A549 (cell line): ENCODE data around the gene AP3B1. TPM values are rescaled to one million over a fixed set of nuclear protein-coding genes. Genes with fewer than 3 reads are reported as not detected.

Experiments
- ATAC-seq, 2 experiments: fragments of 200-7000 bp in 1 of 2; fragments of >200 bp in 1 of 2; cut with Nextera tagmentation in 1 of 2; cut with Tn5 transposase in 1 of 2; 3 replicates each; pipeline versions ENCODE4 v1.8.0 to v1.9.1; 2018 to 2020; ENCODE audit warnings: mild to moderate bottlenecking in 1 of 2, moderate library complexity in 1 of 2
- CTCF ChIA-PET: fragments of 300-600 bp; sonication (Branson Sonifier 250); formaldehyde crosslinking; extraction: SDS; loops from one replicate; lab custom pipeline; 2021; ENCODE audit warnings: antibody characterized with exemption, inconsistent platforms; lab: Yijun Ruan, JAX
- POLR2A ChIA-PET: fragments of 350-600 bp; formaldehyde crosslinking; extraction: SDS; loops from one replicate; lab custom pipeline; 2021; ENCODE audit warnings: antibody characterized with exemption, inconsistent platforms; lab: Yijun Ruan, JAX
- DNase-seq, 2 experiments: peaks; one replicate each; pipeline versions ENCODE4 v3.0.0 to v3.0.0-alpha.2; 2011 to 2016; ENCODE audit warnings: low read depth in 1 of 2, low spot score in 1 of 2
- FAIRE-seq: peaks from 2 replicates; lab custom pipeline; 2011; peaks lifted over from hg19 to GRCh38; lab: Jason Lieb, UNC
- H3K27ac ChIP-seq, 2 experiments: fragments of >200 bp; sonication (Bioruptor Twin); formaldehyde crosslinking; 3 replicates each; pipeline ENCODE4 v1.5.1; 2016 to 2017
- H3K4me1 ChIP-seq: fragments of >200 bp; sonication (Bioruptor Twin); formaldehyde crosslinking; 3 replicates; pipeline ENCODE4 v1.6.1; 2016
- H3K4me2 ChIP-seq: fragments of >200 bp; sonication (Bioruptor Twin); formaldehyde crosslinking; 3 replicates; pipeline ENCODE4 v1.6.1; 2016
- H3K4me3 ChIP-seq: fragments of >200 bp; sonication (Bioruptor Twin); formaldehyde crosslinking; 3 replicates; pipeline ENCODE4 v1.5.1; 2016
- H3K9me3 ChIP-seq: fragments of >200 bp; sonication (Bioruptor Twin); formaldehyde crosslinking; 3 replicates; pipeline ENCODE4 v1.6.1; 2016
- CBX2 ChIP-seq: fragments of 200-600 bp; sonication (generic); IDR thresholded peaks from 2 replicates; pipeline ENCODE4 v1.6.1; 2016; ENCODE audit warnings: low read depth, mild to moderate bottlenecking, borderline replicate concordance
- CEBPB ChIP-seq, 2 experiments: fragments of >200 bp in 1 of 2; sonication (Bioruptor Twin) in 1 of 2; formaldehyde crosslinking in 1 of 2; IDR thresholded peaks; 2 replicates each; pipeline ENCODE4 v1.6.1; 2012 to 2016
- CHD4 ChIP-seq: fragments of 200-600 bp; sonication (generic); IDR thresholded peaks from 2 replicates; pipeline ENCODE4 v1.6.1; 2016; ENCODE audit warnings: antibody characterized with exemption, mild to moderate bottlenecking, borderline replicate concordance
- EHMT2 ChIP-seq: fragments of 200-600 bp; sonication (generic); IDR thresholded peaks from 2 replicates; pipeline ENCODE4 v1.6.1; 2016; ENCODE audit warnings: antibody characterized with exemption, low read depth, mild to moderate bottlenecking, moderate library complexity
- EP300 ChIP-seq, 2 experiments: fragments of >200 bp; sonication (Bioruptor Twin); formaldehyde crosslinking; IDR thresholded peaks; 2 replicates in 1 of 2; 3 replicates in 1 of 2; pipeline ENCODE4 v1.6.1; 2016 to 2017
- FOSB ChIP-seq: fragments of 250-450 bp; sonication (Bioruptor Pico); IDR thresholded peaks from 2 replicates; pipeline ENCODE4 v1.5.0; 2020; ENCODE audit warnings: mild to moderate bottlenecking, moderate library complexity
- FOSL2 ChIP-seq, 2 experiments: fragments of 450-650 bp in 1 of 2; fragments of >200 bp in 1 of 2; sonication (Bioruptor Twin) in 1 of 2; formaldehyde crosslinking; IDR thresholded peaks; 2 replicates each; pipeline versions ENCODE4 v1.5.0 to v1.6.1; 2016 to 2020; ENCODE audit warnings: mild to moderate bottlenecking in 1 of 2, moderate library complexity in 1 of 2
- GATA3 ChIP-seq: IDR thresholded peaks from 2 replicates; pipeline ENCODE4 v1.6.1; 2012; ENCODE audit warnings: borderline replicate concordance
- HDAC2 ChIP-seq: fragments of 200-600 bp; sonication (generic); IDR thresholded peaks from 2 replicates; pipeline ENCODE4 v1.6.1; 2016
- HOXB13 ChIP-seq: fragments of 250-450 bp; sonication (Bioruptor Pico); IDR thresholded peaks from 2 replicates; pipeline ENCODE4 v1.5.0; 2020; ENCODE audit warnings: low read depth, mild to moderate bottlenecking, moderate library complexity
- KDM1A ChIP-seq: fragments of 200-600 bp; sonication (generic); IDR thresholded peaks from 2 replicates; pipeline ENCODE4 v1.6.1; 2016; ENCODE audit warnings: low read depth, mild to moderate bottlenecking
- KDM5A ChIP-seq: fragments of 200-600 bp; sonication (generic); IDR thresholded peaks from 2 replicates; pipeline ENCODE4 v1.6.1; 2016; ENCODE audit warnings: antibody characterized with exemption, mild to moderate bottlenecking
- MAZ ChIP-seq: fragments of 150-350 bp; IDR thresholded peaks from 2 replicates; pipeline ENCODE4 v1.6.1; 2014; ENCODE audit warnings: antibody characterized with exemption, low read depth, low read length, borderline replicate concordance
- MYC ChIP-seq: IDR thresholded peaks from 2 replicates; pipeline ENCODE4 v1.6.1; 2012; ENCODE audit warnings: mild to moderate bottlenecking, inconsistent platforms, low read length, improper control_type of control experiment, borderline replicate concordance
- NR3C1 ChIP-seq: fragments of >200 bp; sonication (Bioruptor Twin); formaldehyde crosslinking; IDR thresholded peaks from 3 replicates; pipeline ENCODE4 v1.6.1; 2017
- PBX3 ChIP-seq: IDR thresholded peaks from 2 replicates; pipeline ENCODE4 v1.6.1; 2012
- POLR2A ChIP-seq: IDR thresholded peaks from 2 replicates; pipeline ENCODE4 v1.6.1; 2012; ENCODE audit warnings: mild to moderate bottlenecking, low read length
- POLR2AphosphoS2 ChIP-seq: conservative IDR thresholded peaks from 2 replicates; pipeline ENCODE4 v1.6.1; 2012; ENCODE audit warnings: low read length, improper control_type of control experiment, inconsistent platforms
- RAD21 ChIP-seq, 2 experiments: fragments of >200 bp in 1 of 2; sonication (Bioruptor Twin) in 1 of 2; formaldehyde crosslinking in 1 of 2; IDR thresholded peaks in 1 of 2; conservative IDR thresholded peaks in 1 of 2; 2 replicates in 1 of 2; 3 replicates in 1 of 2; pipeline ENCODE4 v1.6.1; 2012 to 2018; ENCODE audit warnings: inconsistent platforms in 1 of 2
- RFX5 ChIP-seq: fragments of 450-650 bp; IDR thresholded peaks from 2 replicates; pipeline ENCODE4 v1.7.1; 2014; ENCODE audit warnings: antibody characterized with exemption, mild to moderate bottlenecking, moderate library complexity
- TP53 ChIP-seq: fragments of 250-450 bp; sonication (Bioruptor Pico); IDR thresholded peaks from 2 replicates; pipeline ENCODE4 v1.5.0; 2021; ENCODE audit warnings: mild to moderate bottlenecking, moderate library complexity
- ZFP36 ChIP-seq: fragments of 450-650 bp; IDR thresholded peaks from 2 replicates; pipeline ENCODE4 v1.6.1; 2014; ENCODE audit warnings: borderline replicate concordance; ENCODE audit not compliant: partially characterized antibody
- ZNF302 ChIP-seq: fragments of 250-450 bp; sonication (Bioruptor Pico); IDR thresholded peaks from 2 replicates; pipeline ENCODE4 v1.9.0; 2021; ENCODE audit warnings: inconsistent platforms, mild to moderate bottlenecking, moderate library complexity
- WGBS: methylation state at CpG from one replicate; pipeline ENCODE4 v1.1.6; 2017; ENCODE audit errors: missing lambda C conversion rate; 5-methylcytosine and 5-hydroxymethylcytosine counted together
- polyA plus RNA-seq, 4 experiments: library from polyadenylated mRNA; depleted of rRNA in 3 of 4; stranded (reverse); fragments of >200 nt; fragmentation: RNase III in 1 of 4; extraction: RNeasy Plus Mini Kit Qiagen cat#74134 plus additional on column Dnase treatment in 1 of 4; gene quantifications; 2 replicates in 3 of 4; 3 replicates in 1 of 4; pipeline ENCODE4 v1.2.3, GENCODE V29; 2011 to 2017
- TF ChIP-seq, protein P1 (sequence below): fragments of >200 bp; sonication (Bioruptor Twin); formaldehyde crosslinking; IDR thresholded peaks from 2 replicates; pipeline ENCODE4 v1.6.1; 2016

Gene AP3B1
- polyA plus RNA-seq, 2 of the 4 experiments (the other 2 are of a cell fraction) = 52.4 to 70.5 TPM

DNA sequence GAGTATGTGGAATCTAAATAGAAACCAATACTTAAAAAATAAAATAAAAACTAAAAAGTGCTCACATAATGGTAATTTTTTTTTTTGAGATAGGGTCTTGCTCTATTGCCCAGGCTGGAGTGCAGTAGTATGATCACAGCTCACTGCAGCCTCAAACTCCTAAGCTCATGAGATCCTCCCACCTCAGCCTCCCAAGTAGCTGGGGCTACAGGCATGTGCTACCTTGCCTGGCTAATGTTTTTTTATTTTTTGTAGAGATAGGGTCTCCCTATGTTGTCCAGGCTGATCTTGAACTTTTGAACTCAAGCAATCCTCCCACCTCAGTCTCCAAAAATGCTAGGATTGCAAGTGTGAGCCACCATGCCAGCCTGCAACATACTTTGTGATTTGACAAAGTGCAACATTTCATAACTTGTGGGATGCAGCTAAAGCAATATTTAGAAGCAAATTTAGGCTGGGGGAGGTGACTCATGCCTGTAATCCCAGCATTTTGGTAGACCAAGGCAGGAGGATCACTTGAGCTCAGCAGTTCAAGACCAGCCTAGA, 18.4 kb downstream of the AP3B1 start:
- CTCF ChIA-PET = no interaction called here
- no peak for FAIRE-seq
- POLR2A ChIA-PET = no interaction called here
- H3K4me3 ChIP-seq = no peak overlapping the region
- TF ChIP-seq HDAC2 (no peak), NR3C1 (no peak), POLR2A (no peak), CEBPB (IDR thresholded peaks at IDR 0.05) (no peak), POLR2AphosphoS2 (no peak), PBX3 (no peak), FOSL2 (IDR thresholded peaks at IDR 0.05) (no peak), FOSL2 (CRISPR knock-in tag; IDR thresholded peaks at IDR 0.05) (no peak), ZFP36 (no peak), KDM1A (no peak)
- ATAC-seq = no peak
- no peaks in the 10 kb centered on the region for H3K9me3 ChIP-seq
- H3K4me1 ChIP-seq = no peaks in the 10 kb centered on the region
- DNase-seq = no peak
- H3K4me2 ChIP-seq = no peak overlapping the region
- H3K27ac ChIP-seq = no peak overlapping the region

GRCh38 chr5:78274540-78275197, 19.8 kb downstream of the AP3B1 start:
- ATAC-seq (no peak), DNase-seq (no peak)
- no peak overlapping the region for H3K27ac ChIP-seq
- WGBS = 84% methylated on average over 1 of the region's 1 CpG
- H3K4me3 ChIP-seq = no peak overlapping the region
- H3K4me1 ChIP-seq = no peaks in the 10 kb centered on the region
- POLR2A ChIA-PET = no interaction called here
- no peak overlapping the region for H3K4me2 ChIP-seq
- TF ChIP-seq NR3C1 (no peak), EP300 (IDR thresholded peaks at IDR 0.05) (no peak)
- TF ChIP-seq, protein P1, sequence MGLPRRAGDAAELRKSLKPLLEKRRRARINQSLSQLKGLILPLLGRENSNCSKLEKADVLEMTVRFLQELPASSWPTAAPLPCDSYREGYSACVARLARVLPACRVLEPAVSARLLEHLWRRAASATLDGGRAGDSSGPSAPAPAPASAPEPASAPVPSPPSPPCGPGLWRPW = no peak
- TF ChIP-seq, all 56 proteins: peak for 0
- FAIRE-seq = no peak
- CTCF ChIA-PET = no interaction called here
- no peaks in the 10 kb centered on the region for H3K9me3 ChIP-seq

- TF ChIP-seq CHD4 = no peak
- TF ChIP-seq POLR2A = no peak
- TF ChIP-seq FOSB (CRISPR knock-in tag) = no peak
- no peak for TF ChIP-seq KDM5A
- no peak for TF ChIP-seq CEBPB (IDR thresholded peaks at IDR 0.05)
- no peak for TF ChIP-seq RAD21 (conservative IDR thresholded peaks at IDR 0.05 in 1 of 2, IDR thresholded peaks at IDR 0.05 in 1 of 2)
- TF ChIP-seq RFX5 = no peak
- TF ChIP-seq NR3C1 = no peak
- no peak for TF ChIP-seq EHMT2
- TF ChIP-seq ZNF302 (CRISPR knock-in tag) = no peak
- TF ChIP-seq TP53 = no peak
- no peak for TF ChIP-seq GATA3
- 93% methylated on average over 1 of the region's 1 CpG for WGBS
- Histone ChIP-seq H3K4me3 (no peak overlapping the region), H3K4me1 (no peaks in the 10 kb centered on the region), H3K4me2 (no peak overlapping the region), H3K9me3 (no peaks in the 10 kb centered on the region), H3K27ac (no peak overlapping the region)
- FAIRE-seq = no peak
- DNase-seq = no peak
- no peak for ATAC-seq
- CTCF ChIA-PET = interaction anchor here (0.7 to 1.2 kb wide), 6 partner anchors 16 to 756 kb away, joined by 3 read pairs; partner anchors contain the start of gene AP3B1
- POLR2A ChIA-PET = no interaction called here
Observed at GRCh38 chr5:78273436-78273835, 21.1 kb downstream of the AP3B1 start.

- ATAC-seq = no peak
- H3K9me3 ChIP-seq = no peaks in the 10 kb centered on the region
Observed at GRCh38 chr5:78271766-78272165, 22.7 kb downstream of the AP3B1 start.

More at GRCh38 chr5:78271766-78272165, 22.7 kb downstream of the AP3B1 start:
- FAIRE-seq (no peak), DNase-seq (no peak)
- TF ChIP-seq CBX2 = no peak
- no peak for TF ChIP-seq MAZ
- no peak for TF ChIP-seq MYC
- TF ChIP-seq HOXB13 = no peak
- Histone ChIP-seq H3K4me2 (no peak overlapping the region), H3K4me1 (no peaks in the 10 kb centered on the region), H3K27ac (no peak overlapping the region), H3K4me3 (no peak overlapping the region)
- ChIA-PET POLR2A (no interaction called here), CTCF (no interaction called here)
- 90% methylated on average over 4 of the region's 4 CpGs for WGBS
